HG03457 (cell line): ENCODE results near the gene AP2M1.
A peak's percentile ranks its signal among the peaks of the same experiment; 100 is the strongest.
"Not testable (repeated sequence)": the region's sequence is repeated elsewhere in the genome, so short reads cannot be mapped to it uniquely, and the experiment has no call there.

Experiments
- ATAC-seq: cut with Tn5 transposase; IDR thresholded peaks from one replicate; pipeline ENCODE4 v1.9.1; 2021; ENCODE audit warnings: moderate number of reproducible peaks; ENCODE audit not compliant: unreplicated experiment

AP2M1 gene

DNA sequence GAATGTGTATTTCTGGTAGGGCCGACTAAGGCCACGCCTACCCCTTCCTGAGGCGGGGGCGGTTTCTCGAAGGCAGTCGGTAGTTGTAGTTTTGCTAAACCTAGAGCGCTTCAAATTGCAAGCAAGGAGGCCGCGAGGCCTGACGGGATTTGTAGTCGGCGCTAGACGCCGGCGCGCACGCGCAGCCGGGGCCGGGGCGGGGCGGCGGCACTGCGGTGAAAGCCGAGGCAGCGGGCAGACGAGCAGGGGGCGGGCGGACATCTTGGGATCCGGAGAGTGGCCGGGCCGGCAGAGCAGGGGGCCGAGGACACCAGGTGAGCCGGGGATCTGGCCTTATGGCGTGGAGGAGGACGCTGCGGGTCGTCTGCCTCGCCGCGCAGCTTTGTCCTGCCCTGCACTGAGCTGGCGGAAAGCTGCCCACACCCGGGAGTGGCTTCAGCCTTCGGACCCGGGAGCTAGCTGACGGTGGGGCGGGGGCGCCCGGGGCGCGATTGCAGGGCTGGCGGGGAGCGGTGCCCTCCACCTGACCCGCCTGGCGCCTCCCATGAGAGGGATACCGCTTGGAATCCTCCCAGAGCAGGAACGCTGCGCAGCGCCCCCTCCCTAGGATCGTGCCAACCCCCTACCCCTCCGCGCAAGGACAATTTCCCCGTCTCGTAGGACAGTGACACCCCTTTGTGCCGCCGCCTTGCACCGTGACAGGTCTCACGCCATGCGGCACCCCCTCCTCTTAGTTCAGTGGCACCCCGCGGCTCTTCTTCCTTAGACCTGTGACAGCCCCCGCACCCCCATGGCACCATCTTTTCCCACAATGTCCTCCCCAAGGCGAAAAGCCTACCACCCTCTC, at the start of gene AP2M1:
AP2M1 (plus strand) TSS at position 210 of the 847 bp plus-strand sequence. CDS start 2,139 bp downstream, outside the sequence.
- ATAC-seq: peak; percentile 79

DNA sequence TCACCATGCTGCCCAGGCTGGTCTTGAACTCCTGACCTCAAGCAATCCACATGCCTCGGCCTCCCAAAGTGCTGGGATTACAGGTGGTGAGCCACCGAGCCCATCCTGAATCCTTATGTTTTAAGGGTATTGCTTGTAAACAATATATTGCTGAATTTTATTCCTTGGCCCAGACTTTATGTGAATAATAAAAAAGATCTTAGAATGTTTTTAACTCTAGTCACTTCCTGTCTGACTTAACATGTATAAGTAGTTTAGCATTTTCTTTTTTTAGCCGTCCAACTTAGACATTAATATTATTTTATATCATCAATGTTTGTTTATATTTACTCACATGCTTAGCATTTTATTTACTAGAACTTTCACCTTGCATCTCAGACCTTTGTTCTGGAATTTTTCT, 48.6 kb upstream of the AP2M1 start:
- no peak for ATAC-seq

DNA sequence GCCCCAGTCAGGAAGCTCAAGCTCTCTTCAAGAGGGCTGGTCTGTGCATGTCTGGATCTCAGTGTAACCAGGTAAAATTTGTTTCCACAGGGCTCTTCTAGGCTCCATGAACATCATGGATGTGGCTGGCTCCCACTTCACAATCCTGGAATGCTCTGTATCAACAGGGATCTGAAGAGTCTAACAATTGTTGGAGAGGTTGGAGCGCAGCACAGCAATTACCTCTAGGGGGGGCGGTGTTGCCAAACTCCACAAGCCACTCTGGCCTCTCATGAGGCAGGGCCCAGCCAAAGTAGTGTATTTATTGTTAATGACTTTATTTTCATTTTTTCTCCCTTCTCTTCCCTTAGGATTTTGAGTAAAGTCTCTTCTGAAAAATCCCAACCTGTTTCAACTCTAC, 45.6 kb upstream of the AP2M1 start:
- ATAC-seq: no peak

DNA sequence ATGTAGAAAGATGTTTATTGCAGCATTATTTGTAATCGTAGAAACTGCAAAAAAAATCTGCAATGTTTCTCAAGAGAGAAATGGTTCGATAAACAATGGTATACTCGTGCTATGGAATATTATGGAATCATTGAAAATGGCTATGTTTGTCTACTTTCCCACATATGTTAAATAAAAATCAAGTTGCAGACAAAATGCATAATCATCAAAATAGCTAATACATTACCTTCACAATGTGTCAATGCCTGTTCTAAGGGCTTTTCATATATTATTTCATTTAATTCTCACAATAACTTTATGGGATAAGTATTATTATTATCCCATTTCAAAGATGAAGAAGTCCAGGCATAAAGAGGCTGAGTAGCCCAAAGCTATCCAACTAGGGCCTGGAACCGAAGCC, 41.7 kb upstream of the AP2M1 start:
- no peak for ATAC-seq

DNA sequence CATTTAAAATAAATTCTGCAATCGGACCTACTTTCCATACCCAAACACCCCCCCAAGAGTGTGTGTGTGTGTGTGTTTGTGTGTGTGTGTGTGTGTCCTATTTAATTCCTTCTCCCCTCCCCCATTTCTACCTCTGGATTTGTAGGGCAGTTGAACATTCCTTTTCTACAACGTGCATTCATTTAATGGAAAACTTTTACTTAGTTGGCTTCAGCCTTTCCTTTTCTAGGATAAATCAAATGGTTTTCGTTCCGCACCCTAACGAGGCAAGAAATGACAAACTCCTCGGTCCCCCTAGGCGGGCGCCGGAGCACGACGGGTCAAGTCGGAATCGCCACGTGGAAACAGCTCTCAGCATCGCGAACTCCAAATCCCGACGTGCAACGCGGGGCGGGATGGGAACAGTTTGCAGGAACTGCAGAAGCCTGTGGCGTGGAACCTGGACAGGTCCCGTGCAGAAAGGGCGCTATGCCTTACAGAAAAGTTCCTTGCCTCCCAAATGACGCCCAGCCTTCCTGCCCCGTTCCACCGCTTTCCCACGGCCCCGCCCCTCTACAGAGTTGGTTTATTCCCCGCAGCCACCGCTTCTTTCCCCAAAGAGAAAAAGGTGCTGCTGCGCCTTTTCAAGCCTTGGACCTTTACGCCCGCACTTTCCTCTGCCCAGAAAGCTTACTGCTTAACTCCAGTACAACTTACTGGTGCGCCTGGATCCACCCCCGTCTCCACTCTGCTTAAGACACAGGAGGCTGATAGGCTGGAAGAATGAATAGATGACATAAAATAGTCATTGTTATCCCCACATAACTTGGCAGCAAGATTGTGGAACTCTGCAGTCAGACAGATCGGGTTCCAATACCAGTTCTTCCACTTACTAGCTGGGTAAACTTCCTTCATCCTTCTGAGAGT, 40.6 kb upstream of the AP2M1 start:
- no peak for ATAC-seq

GRCh38 chr3:184134746-184135148, 39.9 kb upstream of the AP2M1 start:
- ATAC-seq: no peak

GRCh38 chr3:184135149-184135910, 39.3 kb upstream of the AP2M1 start, which contains the start of gene EIF2B5:
TSS of gene EIF2B5 (plus strand) at chr3:184135358. CDS start at chr3:184135386, 28 bp downstream.
- ATAC-seq: peak; percentile 69

GRCh38 chr3:184135911-184136260, 38.8 kb upstream of the AP2M1 start:
- no peak for ATAC-seq

GRCh38 chr3:184140436-184140835, 34.2 kb upstream of the AP2M1 start:
- no peak for ATAC-seq

- no peak for ATAC-seq
Measured at GRCh38 chr3:184142199-184142598, 32.5 kb upstream of the AP2M1 start.

- no peak for ATAC-seq
Measured at GRCh38 chr3:184143327-184143726, 31.3 kb upstream of the AP2M1 start.

- no peak for ATAC-seq
Measured at GRCh38 chr3:184144505-184144904, 30.1 kb upstream of the AP2M1 start.

GRCh38 chr3:184145111-184145524, 29.5 kb upstream of the AP2M1 start:
- no peak for ATAC-seq

GRCh38 chr3:184145751-184146270, 28.8 kb upstream of the AP2M1 start:
- ATAC-seq: no peak

DNA sequence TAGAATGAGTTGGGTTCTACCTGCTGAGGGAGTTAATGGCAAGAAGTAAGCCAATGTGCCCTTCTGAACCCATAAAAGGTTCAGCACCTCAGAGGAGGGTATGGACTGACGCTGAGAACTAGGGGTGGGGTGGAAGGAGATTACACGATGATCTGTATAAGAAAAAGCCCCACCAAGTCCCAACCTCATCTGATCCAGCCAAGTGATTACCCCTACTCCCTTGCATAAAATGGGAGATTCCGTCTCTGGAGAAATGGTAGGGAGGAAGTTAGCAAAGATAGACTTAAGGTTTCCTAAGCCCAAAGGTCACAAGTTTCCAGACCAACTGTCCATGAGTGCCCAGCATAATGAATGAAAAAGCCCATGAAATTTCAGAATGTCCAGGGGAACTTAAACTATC, 26.6 kb upstream of the AP2M1 start:
- no peak for ATAC-seq

- ATAC-seq: no peak
Measured at GRCh38 chr3:184149123-184149522, 25.5 kb upstream of the AP2M1 start.

- ATAC-seq: not testable (repeated sequence)
Measured at GRCh38 chr3:184149770-184150169, 24.9 kb upstream of the AP2M1 start.

DNA sequence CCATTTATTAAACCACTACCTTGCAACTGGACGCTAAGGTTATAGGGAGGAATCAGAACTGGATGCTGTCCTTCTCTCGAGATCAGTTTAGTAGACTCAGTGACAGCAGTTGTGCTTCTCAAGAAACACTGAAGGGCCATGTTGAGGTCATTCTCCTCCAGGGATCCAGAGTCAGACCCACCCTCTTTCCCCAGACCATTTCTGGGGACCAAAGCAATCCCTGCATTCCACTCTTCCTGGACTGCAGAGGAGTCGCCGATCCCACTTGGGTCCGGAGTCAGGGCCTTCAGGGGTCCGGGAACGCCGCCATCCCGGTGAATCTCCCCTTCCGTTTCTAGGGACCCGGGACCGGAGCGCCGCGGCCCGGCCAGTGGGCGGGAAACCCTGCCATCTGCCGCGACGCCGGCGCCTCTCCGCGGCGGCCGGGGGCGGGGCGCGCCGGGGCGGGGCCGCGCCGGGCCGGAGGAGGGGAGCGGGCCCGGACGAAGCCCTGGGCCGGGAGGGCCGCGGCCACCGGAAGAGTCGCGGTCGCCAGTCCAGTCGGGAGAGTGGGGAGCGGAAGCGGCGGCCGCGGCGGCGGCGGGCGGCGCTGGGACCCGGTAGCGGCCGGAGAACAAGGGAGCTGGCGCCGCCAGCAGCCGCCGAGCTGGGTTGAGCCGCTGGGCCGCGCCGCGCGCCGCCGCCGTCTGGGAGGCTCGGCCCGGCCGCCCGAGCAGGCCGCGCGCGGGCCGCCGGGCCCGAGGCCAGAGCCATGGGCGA, 19.6 kb upstream of the AP2M1 start, which contains the start of gene DVL3:
DVL3 (plus strand) TSS at position 493 of the 759 bp plus-strand sequence; CDS start at position 752, 259 bp downstream.
- peak; percentile 73 for ATAC-seq

- peak; percentile 19 for ATAC-seq
Measured at GRCh38 chr3:184155644-184156521, 18.8 kb upstream of the AP2M1 start.
